LHCN-M2 (cell line): ENCODE data around the gene FBH1. TPM values are rescaled to one million over a fixed set of nuclear protein-coding genes. Genes with fewer than 3 reads are reported as not detected.
"Not testable (repeated sequence)": the region's sequence is repeated elsewhere in the genome, so short reads cannot be mapped to it uniquely, and the experiment has no call there.

Experiments
- DNase-seq: peaks from one replicate; pipeline ENCODE4 v3.0.0-alpha.2; 2012; ENCODE audit warnings: low read depth
- total RNA-seq: library from RNA; depleted of rRNA; stranded (reverse); fragments of >200 nt; gene quantifications from 2 replicates; pipeline ENCODE4 v1.2.3, GENCODE V29; 2014

The FBH1 gene
- total RNA-seq, 1 experiment from 2014 or later: 77.7 TPM

- no peak for DNase-seq
Observed at GRCh38 chr10:5938291-5938690, 48.2 kb downstream of the FBH1 start.

- DNase-seq: no peak
Observed at GRCh38 chr10:5940807-5941218, 50.8 kb downstream of the FBH1 start.

GRCh38 chr10:5941579-5941978 lies 51.5 kb downstream of the FBH1 start:
- DNase-seq: no peak

GRCh38 chr10:5942001-5942400 lies 52.0 kb downstream of the FBH1 start:
- DNase-seq: no peak

GRCh38 chr10:5942474-5942873 lies 52.4 kb downstream of the FBH1 start:
- no peak for DNase-seq

GRCh38 chr10:5943536-5943935 lies 53.5 kb downstream of the FBH1 start:
- DNase-seq: no peak

- DNase-seq: peak; percentile 98
Observed at GRCh38 chr10:5944389-5945189, 54.5 kb downstream of the FBH1 start.

- no peak for DNase-seq
Observed at GRCh38 chr10:5945190-5945509, 55.1 kb downstream of the FBH1 start.

- peak; percentile 45 for DNase-seq
Observed at GRCh38 chr10:5945561-5946418, 55.7 kb downstream of the FBH1 start.

- not testable (repeated sequence) for DNase-seq
Observed at GRCh38 chr10:5946419-5946775, 56.4 kb downstream of the FBH1 start.

- DNase-seq: no peak
Observed at GRCh38 chr10:5946786-5947185, 56.7 kb downstream of the FBH1 start.

- no peak for DNase-seq
Observed at GRCh38 chr10:5947471-5948207, 57.6 kb downstream of the FBH1 start.

- no peak for DNase-seq
Observed at GRCh38 chr10:5948208-5948585, 58.2 kb downstream of the FBH1 start.

GRCh38 chr10:5949009-5949759 lies 59.1 kb downstream of the FBH1 start:
- peak; percentile 53 for DNase-seq

GRCh38 chr10:5951167-5951711 lies 61.2 kb downstream of the FBH1 start:
- no peak for DNase-seq

- DNase-seq: no peak
Observed at GRCh38 chr10:5951721-5952407, 61.8 kb downstream of the FBH1 start.

- no peak for DNase-seq
Observed at GRCh38 chr10:5952731-5953385, 62.8 kb downstream of the FBH1 start.

GRCh38 chr10:5953676-5954075 lies 63.6 kb downstream of the FBH1 start:
- DNase-seq: no peak

- no peak for DNase-seq
Observed at GRCh38 chr10:5956146-5956936, 66.3 kb downstream of the FBH1 start.
